ENCODE measurements around the gene TTC39B. TPM values are rescaled to one million over a fixed set of nuclear protein-coding genes. Genes with fewer than 3 reads are reported as not detected.

TTC39B gene
- 1.2 to 1.9 TPM (median 1.7 TPM) in 5 replicates for total RNA-seq (2022; extraction: Qiagen RNA extraction)

GRCh38 chr9:15306757-15307522, at the start of gene TTC39B:
TSS of gene TTC39B (minus strand) at chr9:15307216. CDS start at chr9:15307125, 91 bp downstream.

Other genes with a start within 250 kb of the TTC39B start
- 14.6 to 18.9 TPM (median 18.6 TPM) in 5 replicates for gene SNAPC3, start 115.7 kb upstream of the TTC39B start, total RNA-seq (2022; extraction: Qiagen RNA extraction)
- 50.0 to 63.8 TPM (median 52.7 TPM) in 5 replicates for gene PSIP1, start 203.8 kb upstream of the TTC39B start, total RNA-seq (2022; extraction: Qiagen RNA extraction)
- 0.31 to 0.40 TPM (median 0.33 TPM) in 5 replicates for gene CCDC171, start 245.8 kb upstream of the TTC39B start, total RNA-seq (2022; extraction: Qiagen RNA extraction)